Esophagus squamous epithelium (tissue), 4 donors: ENCODE measurements around the gene CCDC186.

Experiments
- CTCF ChIP-seq, 6 experiments: fragments of 450-650 bp in 4 of 6; fragments of 200-600 bp in 2 of 6; sonication (generic) in 2 of 6; IDR thresholded peaks; one replicate each; pipeline ENCODE4 v1.5.1; 2016 to 2019; ENCODE audit warnings: antibody characterized with exemption in 6 of 6, mild to moderate bottlenecking in 4 of 6, moderate library complexity in 4 of 6
- POLR2A ChIP-seq, 4 donors: fragments of 450-650 bp; IDR thresholded peaks; one replicate each; pipeline ENCODE4 v1.6.1; 2017; ENCODE audit warnings: antibody characterized with exemption in 4 of 4, mild to moderate bottlenecking in 4 of 4, moderate library complexity in 3 of 4

GRCh38 chr10:114215033-114215432 is 41.0 kb upstream of the CCDC186 start:
- TF ChIP-seq CTCF (IDR thresholded peaks at IDR 0.05): no peak
- TF ChIP-seq POLR2A (IDR thresholded peaks at IDR 0.05): no peak
